ENCODE measurements around the gene PITPNM3.
"Not testable (repeated sequence)": the region's sequence is repeated elsewhere in the genome, so short reads cannot be mapped to it uniquely, and the experiment has no call there.

The PITPNM3 gene

GRCh38 chr17:6574687-6575595 lies 18.6 kb upstream of the PITPNM3 start:
- DNase-seq (ENCODE audit: low read depth): no peak

GRCh38 chr17:6573982-6574686 lies 17.8 kb upstream of the PITPNM3 start:
- DNase-seq (ENCODE audit: low read depth): no peak

GRCh38 chr17:6573495-6573894 lies 17.1 kb upstream of the PITPNM3 start:
- DNase-seq (ENCODE audit: low read depth): not testable (repeated sequence)

GRCh38 chr17:6572972-6573370 lies 16.6 kb upstream of the PITPNM3 start:
- DNase-seq (ENCODE audit: low read depth): no peak

GRCh38 chr17:6571452-6571781 lies 15.1 kb upstream of the PITPNM3 start:
- no peak for DNase-seq (ENCODE audit: low read depth)

- no peak for DNase-seq (ENCODE audit: low read depth)
Observed at GRCh38 chr17:6570731-6571451, 14.5 kb upstream of the PITPNM3 start.

- DNase-seq (ENCODE audit: low read depth): no peak
Observed at GRCh38 chr17:6569370-6570285, 13.3 kb upstream of the PITPNM3 start.

GRCh38 chr17:6568184-6568758 lies 11.9 kb upstream of the PITPNM3 start:
- no peak for DNase-seq (ENCODE audit: low read depth)

GRCh38 chr17:6567528-6568183 lies 11.3 kb upstream of the PITPNM3 start:
- no peak for DNase-seq (ENCODE audit: low read depth)

- DNase-seq (ENCODE audit: low read depth): no peak
Observed at GRCh38 chr17:6561446-6561845, 5.1 kb upstream of the PITPNM3 start.

- no peak for DNase-seq (ENCODE audit: low read depth)
Observed at GRCh38 chr17:6560496-6560895, 4.1 kb upstream of the PITPNM3 start.

- DNase-seq (ENCODE audit: low read depth): no peak
Observed at GRCh38 chr17:6559753-6560215, 3.4 kb upstream of the PITPNM3 start.

- no peak for DNase-seq (ENCODE audit: low read depth)
Observed at GRCh38 chr17:6558932-6559752, 2.8 kb upstream of the PITPNM3 start.

- DNase-seq (ENCODE audit: low read depth): no peak
Observed at GRCh38 chr17:6558276-6558675, 1.9 kb upstream of the PITPNM3 start.

- DNase-seq (ENCODE audit: low read depth): no peak
Observed at GRCh38 chr17:6557040-6557438, 684 bp upstream of the PITPNM3 start.

GRCh38 chr17:6555331-6556120 lies 829 bp downstream of the PITPNM3 start:
- DNase-seq (ENCODE audit: low read depth): no peak

GRCh38 chr17:6554871-6555330 lies 1.5 kb downstream of the PITPNM3 start:
- DNase-seq (ENCODE audit: low read depth): no peak

- no peak for DNase-seq (ENCODE audit: low read depth)
Observed at GRCh38 chr17:6554342-6554741, 2.0 kb downstream of the PITPNM3 start.

Measured in HS-5 (cell line).